GM21526 (cell line): Measurements from ENCODE around the gene CBX2.

Experiments
- ATAC-seq: cut with Tn5 transposase; IDR thresholded peaks from one replicate; pipeline ENCODE4 v1.9.1; 2021; ENCODE audit warnings: moderate library complexity; ENCODE audit not compliant: unreplicated experiment, low FRiP score

CBX2 gene

GRCh38 chr17:79809530-79810129 lies 31.7 kb downstream of the CBX2 start:
- no peak for ATAC-seq

GRCh38 chr17:79810130-79811010 lies 32.4 kb downstream of the CBX2 start:
- ATAC-seq = peak; percentile 75

- ATAC-seq = no peak
Observed at GRCh38 chr17:79811011-79811867, 33.3 kb downstream of the CBX2 start.

GRCh38 chr17:79811868-79812352 lies 34.0 kb downstream of the CBX2 start:
- no peak for ATAC-seq

- no peak for ATAC-seq
Observed at GRCh38 chr17:79812353-79813258, 34.7 kb downstream of the CBX2 start.

- ATAC-seq = no peak
Observed at GRCh38 chr17:79813297-79814126, 35.6 kb downstream of the CBX2 start.

- ATAC-seq = no peak
Observed at GRCh38 chr17:79814127-79814973, 36.4 kb downstream of the CBX2 start.

- no peak for ATAC-seq
Observed at GRCh38 chr17:79814974-79815835, 37.3 kb downstream of the CBX2 start.

- no peak for ATAC-seq
Observed at GRCh38 chr17:79815836-79816461, 38.0 kb downstream of the CBX2 start.

- no peak for ATAC-seq
Observed at GRCh38 chr17:79818026-79818758, 40.2 kb downstream of the CBX2 start.

- ATAC-seq = no peak
Observed at GRCh38 chr17:79819085-79819484, 41.1 kb downstream of the CBX2 start.

GRCh38 chr17:79819534-79820276 lies 41.8 kb downstream of the CBX2 start:
- no peak for ATAC-seq

- ATAC-seq = no peak
Observed at GRCh38 chr17:79820959-79821330, 43.0 kb downstream of the CBX2 start.

- no peak for ATAC-seq
Observed at GRCh38 chr17:79821331-79822095, 43.6 kb downstream of the CBX2 start.
